Liver (tissue), 3 donors: ENCODE results near the gene GRIP1.

ENCODE experiments used
- GABPA ChIP-seq, 2 donors: IDR thresholded peaks in 1 of 2; conservative IDR thresholded peaks in 1 of 2; 2 replicates each; pipeline ENCODE4 v1.6.1; 2016; ENCODE audit warnings: antibody characterized with exemption in 2 of 2, mild to moderate bottlenecking in 1 of 2, moderate library complexity in 1 of 2
- NR2F2 ChIP-seq: IDR thresholded peaks from 2 replicates; pipeline ENCODE4 v1.6.1; 2016; ENCODE audit warnings: antibody characterized with exemption
- TAF1 ChIP-seq: conservative IDR thresholded peaks from 2 replicates; pipeline ENCODE4 v1.6.1; 2016; ENCODE audit warnings: antibody characterized with exemption, mild to moderate bottlenecking
- TF ChIP-seq, protein P1 (sequence below): fragments of 150-350 bp; IDR thresholded peaks from 2 replicates; pipeline ENCODE4 v1.5.1; 2017; ENCODE audit warnings: improper control_type of control experiment, low read depth, low read length; ENCODE audit not compliant: missing input control
- TF ChIP-seq, protein P2 (sequence below): IDR thresholded peaks from 2 replicates; pipeline ENCODE4 v1.6.1; 2016; ENCODE audit warnings: antibody characterized with exemption, mild to moderate bottlenecking
- donor health status: healthy.
- donor health status: healthy.

DNA sequence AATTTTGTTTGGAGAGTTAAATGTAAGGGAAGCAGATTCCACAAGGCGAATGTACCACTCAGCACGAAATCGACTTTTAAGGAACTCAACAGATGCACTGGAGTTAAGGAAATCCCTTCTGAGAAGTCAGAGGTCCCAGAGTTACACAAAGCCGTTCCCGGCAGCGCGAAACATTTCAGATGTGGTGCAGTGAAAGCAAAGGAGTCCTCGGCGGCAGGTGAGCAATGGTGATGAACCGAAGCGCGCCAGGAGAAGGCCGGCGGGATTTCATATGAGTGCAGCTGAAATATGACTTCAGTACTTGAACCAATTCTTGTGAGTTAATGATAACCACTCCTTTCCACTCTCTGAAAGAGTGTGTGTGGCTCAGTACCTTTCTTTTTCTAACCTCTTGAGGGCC lies 183.2 kb downstream of the GRIP1 start:
- TF ChIP-seq TAF1 (no peak), NR2F2 (no peak), GABPA (IDR thresholded peaks at IDR 0.05 in 1 of 2, conservative IDR thresholded peaks at IDR 0.05 in 1 of 2) (no peak)
- TF ChIP-seq, protein P1, sequence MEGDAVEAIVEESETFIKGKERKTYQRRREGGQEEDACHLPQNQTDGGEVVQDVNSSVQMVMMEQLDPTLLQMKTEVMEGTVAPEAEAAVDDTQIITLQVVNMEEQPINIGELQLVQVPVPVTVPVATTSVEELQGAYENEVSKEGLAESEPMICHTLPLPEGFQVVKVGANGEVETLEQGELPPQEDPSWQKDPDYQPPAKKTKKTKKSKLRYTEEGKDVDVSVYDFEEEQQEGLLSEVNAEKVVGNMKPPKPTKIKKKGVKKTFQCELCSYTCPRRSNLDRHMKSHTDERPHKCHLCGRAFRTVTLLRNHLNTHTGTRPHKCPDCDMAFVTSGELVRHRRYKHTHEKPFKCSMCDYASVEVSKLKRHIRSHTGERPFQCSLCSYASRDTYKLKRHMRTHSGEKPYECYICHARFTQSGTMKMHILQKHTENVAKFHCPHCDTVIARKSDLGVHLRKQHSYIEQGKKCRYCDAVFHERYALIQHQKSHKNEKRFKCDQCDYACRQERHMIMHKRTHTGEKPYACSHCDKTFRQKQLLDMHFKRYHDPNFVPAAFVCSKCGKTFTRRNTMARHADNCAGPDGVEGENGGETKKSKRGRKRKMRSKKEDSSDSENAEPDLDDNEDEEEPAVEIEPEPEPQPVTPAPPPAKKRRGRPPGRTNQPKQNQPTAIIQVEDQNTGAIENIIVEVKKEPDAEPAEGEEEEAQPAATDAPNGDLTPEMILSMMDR = no peak
- TF ChIP-seq, protein P2, sequence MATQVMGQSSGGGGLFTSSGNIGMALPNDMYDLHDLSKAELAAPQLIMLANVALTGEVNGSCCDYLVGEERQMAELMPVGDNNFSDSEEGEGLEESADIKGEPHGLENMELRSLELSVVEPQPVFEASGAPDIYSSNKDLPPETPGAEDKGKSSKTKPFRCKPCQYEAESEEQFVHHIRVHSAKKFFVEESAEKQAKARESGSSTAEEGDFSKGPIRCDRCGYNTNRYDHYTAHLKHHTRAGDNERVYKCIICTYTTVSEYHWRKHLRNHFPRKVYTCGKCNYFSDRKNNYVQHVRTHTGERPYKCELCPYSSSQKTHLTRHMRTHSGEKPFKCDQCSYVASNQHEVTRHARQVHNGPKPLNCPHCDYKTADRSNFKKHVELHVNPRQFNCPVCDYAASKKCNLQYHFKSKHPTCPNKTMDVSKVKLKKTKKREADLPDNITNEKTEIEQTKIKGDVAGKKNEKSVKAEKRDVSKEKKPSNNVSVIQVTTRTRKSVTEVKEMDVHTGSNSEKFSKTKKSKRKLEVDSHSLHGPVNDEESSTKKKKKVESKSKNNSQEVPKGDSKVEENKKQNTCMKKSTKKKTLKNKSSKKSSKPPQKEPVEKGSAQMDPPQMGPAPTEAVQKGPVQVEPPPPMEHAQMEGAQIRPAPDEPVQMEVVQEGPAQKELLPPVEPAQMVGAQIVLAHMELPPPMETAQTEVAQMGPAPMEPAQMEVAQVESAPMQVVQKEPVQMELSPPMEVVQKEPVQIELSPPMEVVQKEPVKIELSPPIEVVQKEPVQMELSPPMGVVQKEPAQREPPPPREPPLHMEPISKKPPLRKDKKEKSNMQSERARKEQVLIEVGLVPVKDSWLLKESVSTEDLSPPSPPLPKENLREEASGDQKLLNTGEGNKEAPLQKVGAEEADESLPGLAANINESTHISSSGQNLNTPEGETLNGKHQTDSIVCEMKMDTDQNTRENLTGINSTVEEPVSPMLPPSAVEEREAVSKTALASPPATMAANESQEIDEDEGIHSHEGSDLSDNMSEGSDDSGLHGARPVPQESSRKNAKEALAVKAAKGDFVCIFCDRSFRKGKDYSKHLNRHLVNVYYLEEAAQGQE = no peak
